B cell (primary cell): ENCODE measurements around the gene KRTAP10-7. TPM values are rescaled to one million over a fixed set of nuclear protein-coding genes. Genes with fewer than 3 reads are reported as not detected.

Experiments used
- ATAC-seq: fragments of 200-7000 bp; cut with Tn5 transposase; one replicate; pipeline ENCODE4 v1.10.0; 2021; ENCODE audit warnings: low read depth, mild to moderate bottlenecking, moderate number of reproducible peaks, moderate library complexity
- CTCF ChIA-PET: fragments of 350-600 bp; sonication (Branson Sonifier 250); formaldehyde crosslinking; loops from one replicate; lab custom pipeline; 2021; ENCODE audit warnings: antibody characterized with exemption, inconsistent platforms; lab: Charles Lee
- POLR2A ChIA-PET: fragments of 350-600 bp; sonication (Branson Sonifier 250); formaldehyde crosslinking; loops from one replicate; lab custom pipeline; 2021; ENCODE audit warnings: antibody characterized with exemption; lab: Charles Lee
- DNase-seq: peaks from one replicate; pipeline ENCODE4 v3.0.0; 2013
- H2AFZ ChIP-seq: 2 replicates; pipeline ENCODE4 v1.6.1; 2012; ENCODE audit warnings: mild to moderate bottlenecking, low read depth, low read length; ENCODE audit not compliant: insufficient read depth, poor library complexity, severe bottlenecking
- H3K27ac ChIP-seq, 2 donors: 1 replicate in 1 of 2; 2 replicates in 1 of 2; pipeline ENCODE4 v1.5.1; 2012 to 2013; ENCODE audit warnings: low read length in 2 of 2, mild to moderate bottlenecking in 2 of 2, moderate library complexity in 1 of 2
- H3K27me3 ChIP-seq, 4 experiments: fragments of 200-600 bp in 1 of 4; sonication (generic) in 1 of 4; replicated peaks in 1 of 4; 1 replicate in 2 of 4; 2 replicates in 2 of 4; pipeline versions ENCODE4 v1.6.1 to v1.7.0; 2013 to 2016; ENCODE audit warnings: low read length in 3 of 4, mild to moderate bottlenecking in 2 of 4, mixed read lengths in 1 of 4, moderate library complexity in 1 of 4; ENCODE audit not compliant: insufficient read depth in 4 of 4, control insufficient read depth in 3 of 4; ENCODE audit errors: control extremely low read depth in 1 of 4
- H3K36me3 ChIP-seq, 2 experiments: replicated peaks in 1 of 2; 1 replicate in 1 of 2; 2 replicates in 1 of 2; pipeline versions ENCODE4 v1.6.1 to v1.7.1; 2013; ENCODE audit warnings: low read length in 1 of 2; ENCODE audit not compliant: insufficient read depth in 2 of 2, control insufficient read depth in 1 of 2; ENCODE audit errors: control extremely low read depth in 1 of 2, extremely low read depth in 1 of 2
- H3K4me1 ChIP-seq, 2 donors: fragments of 200-600 bp in 1 of 2; sonication (generic) in 1 of 2; 1 replicate in 1 of 2; 2 replicates in 1 of 2; pipeline versions ENCODE4 v1.5.1 to v1.6.1; 2013 to 2017; ENCODE audit warnings: low read length in 2 of 2; ENCODE audit not compliant: control insufficient read depth in 2 of 2, insufficient read depth in 2 of 2
- H3K4me2 ChIP-seq: replicated peaks from 2 replicates; pipeline ENCODE3; 2012; ENCODE audit warnings: mild to moderate bottlenecking, low read depth, low read length; ENCODE audit not compliant: poor library complexity, severe bottlenecking
- H3K4me3 ChIP-seq, 5 experiments: fragments of 200-600 bp in 1 of 5; sonication (generic) in 1 of 5; 1 replicate in 3 of 5; 2 replicates in 2 of 5; pipeline versions ENCODE4 v1.5.1 to v1.7.0; 2011 to 2016; ENCODE audit warnings: low read length in 4 of 5, mild to moderate bottlenecking in 4 of 5, low read depth in 2 of 5, control low read depth in 1 of 5, moderate library complexity in 1 of 5; ENCODE audit not compliant: insufficient read depth in 1 of 5; ENCODE audit errors: control extremely low read depth in 1 of 5, extremely low read depth in 1 of 5
- H3K79me2 ChIP-seq: fragments of 200-600 bp; sonication (generic); one replicate; pipeline ENCODE4 v1.6.0; 2016; ENCODE audit warnings: low read length; ENCODE audit not compliant: control insufficient read depth, insufficient read depth
- H3K9ac ChIP-seq: fragments of 200-600 bp; sonication (generic); 2 replicates; pipeline ENCODE4 v1.6.1; 2017; ENCODE audit warnings: mild to moderate bottlenecking, low read length, moderate library complexity
- H3K9me3 ChIP-seq, 3 donors: one replicate each; pipeline versions ENCODE4 v1.6.1 to v1.7.1; 2013; ENCODE audit warnings: low read length in 2 of 3; ENCODE audit not compliant: control insufficient read depth in 2 of 3, insufficient read depth in 1 of 3; ENCODE audit errors: control extremely low read depth in 1 of 3
- H4K20me1 ChIP-seq: 2 replicates; pipeline ENCODE4 v1.6.0; 2012; ENCODE audit warnings: mild to moderate bottlenecking, low read length; ENCODE audit not compliant: insufficient read depth, control insufficient read depth, poor library complexity, severe bottlenecking
- H3K27ac Mint-ChIP-seq: one replicate; pipeline ENCODE4 v1.8.0; 2021; ENCODE audit warnings: mixed read lengths
- H3K27me3 Mint-ChIP-seq: one replicate; pipeline ENCODE4 v1.8.0; 2021; ENCODE audit warnings: mixed read lengths
- H3K4me1 Mint-ChIP-seq: one replicate; pipeline ENCODE4 v1.8.0; 2021; ENCODE audit warnings: mixed read lengths
- H3K4me3 Mint-ChIP-seq: one replicate; pipeline ENCODE4 v1.8.0; 2021; ENCODE audit warnings: mixed read lengths
- H3K9me3 Mint-ChIP-seq: one replicate; pipeline ENCODE4 v1.8.0; 2022; ENCODE audit warnings: mixed read lengths; ENCODE audit not compliant: insufficient read depth
- CTCF ChIP-seq: fragments of 200-600 bp; IDR thresholded peaks from one replicate; pipeline ENCODE4 v1.8.0; 2022; ENCODE audit warnings: antibody characterized with exemption, mild to moderate bottlenecking
- EZH2 ChIP-seq: IDR thresholded peaks from 2 replicates; pipeline ENCODE4 v1.6.1; 2012; ENCODE audit warnings: borderline replicate concordance, low read depth, mild to moderate bottlenecking, moderate library complexity, low read length; ENCODE audit not compliant: insufficient read depth, poor library complexity, severe bottlenecking
- WGBS: methylation state at CpG from one replicate; pipeline ENCODE4 v1.1.5; 2013; ENCODE audit warnings: missing lambda C conversion rate; ENCODE audit not compliant: insufficient coverage; 5-methylcytosine and 5-hydroxymethylcytosine counted together
- intact Hi-C: fragments of 100-400 bp; cut with micrococcal nuclease; formaldehyde crosslinking; loops from one replicate; pipeline ENCODE4 v1.10.0; 2022
- polyA plus RNA-seq: library from polyadenylated mRNA; depleted of rRNA; stranded (reverse); fragments of >200 nt; gene quantifications from 2 replicates; pipeline ENCODE4 v1.2.3, GENCODE V29; 2012
- total RNA-seq, 2 donors: library from RNA; stranded (reverse); fragments of 120-200 nt in 1 of 2; gene quantifications; 1 replicate in 1 of 2; 2 replicates in 1 of 2; pipeline versions ENCODE4 v1.2.3 to v1.2.4, GENCODE V29; 2013 to 2022

KRTAP10-7 gene
- total and polyA plus RNA-seq, 2 donors (not counting 1 experiment from before 2014, with no cell fraction given): not detected

- peaks cover 0 to 4% (median 0%) of the 10 kb centered on the region in 3 donors for H3K9me3 ChIP-seq
- 88% methylated on average over 24 of the region's 24 CpGs for WGBS
- no peak overlapping the region for H3K27ac Mint-ChIP-seq
- no peaks in the 10 kb centered on the region for H3K79me2 ChIP-seq
- no peaks in the 10 kb centered on the region for H4K20me1 ChIP-seq
- H2AFZ ChIP-seq: no peak overlapping the region
- H3K4me3 Mint-ChIP-seq: no peak overlapping the region
- H3K4me3 ChIP-seq: no peak overlapping the region
- peaks cover 43% of the 10 kb centered on the region for H3K27me3 Mint-ChIP-seq
- no peaks in the 10 kb centered on the region for H3K4me1 ChIP-seq
- intact Hi-C loops: no loop called here
- ChIA-PET POLR2A (no interaction called here), CTCF (no interaction called here)
- H3K9ac ChIP-seq: no peak overlapping the region
- DNase-seq: no peak
- H3K4me1 Mint-ChIP-seq: no peaks in the 10 kb centered on the region
- H3K4me2 ChIP-seq: no peak overlapping the region
- no peak for ATAC-seq
- no peaks in the 10 kb centered on the region for H3K36me3 ChIP-seq
- peaks cover 2% of the 10 kb centered on the region for H3K9me3 Mint-ChIP-seq
- no peak overlapping the region for H3K27ac ChIP-seq
- H3K27me3 ChIP-seq: peaks cover 0 to 14% (median 3%) of the 10 kb centered on the region in 4 experiments
- no peak for TF ChIP-seq EZH2
- no peak for TF ChIP-seq CTCF
These were observed 10.7 kb upstream of the KRTAP10-7 start for GRCh38 chr21:44589586-44590305.

GRCh38 chr21:44590311-44590721 is 10.1 kb upstream of the KRTAP10-7 start:
- ChIA-PET CTCF (no interaction called here), POLR2A (no interaction called here)
- WGBS: 65% methylated on average over 7 of the region's 10 CpGs
- no peak overlapping the region for H3K27ac ChIP-seq
- H3K36me3 ChIP-seq: no peaks in the 10 kb centered on the region
- TF ChIP-seq EZH2: no peak
- no peak for TF ChIP-seq CTCF
- Mint-ChIP-seq H3K4me1 (no peaks in the 10 kb centered on the region), H3K4me3 (no peak overlapping the region), H3K27ac (no peak overlapping the region), H3K9me3 (peaks cover 2% of the 10 kb centered on the region), H3K27me3 (peaks cover 38% of the 10 kb centered on the region)
- H3K27me3 ChIP-seq: peaks cover 0 to 11% (median 3%) of the 10 kb centered on the region in 4 experiments
- intact Hi-C loops: no loop called here
- no peak overlapping the region for H3K9ac ChIP-seq
- H3K9me3 ChIP-seq: peaks cover 0 to 4% (median 0%) of the 10 kb centered on the region in 3 donors
- H3K4me3 ChIP-seq: no peak overlapping the region
- H3K4me2 ChIP-seq: no peak overlapping the region
- H3K4me1 ChIP-seq: no peaks in the 10 kb centered on the region
- H3K79me2 ChIP-seq: no peaks in the 10 kb centered on the region
- DNase-seq: no peak
- no peak overlapping the region for H2AFZ ChIP-seq
- no peak for ATAC-seq
- no peaks in the 10 kb centered on the region for H4K20me1 ChIP-seq
